H1 (cell line): ENCODE results near the gene MYO16.

Experiments used
- BACH1 ChIP-seq: IDR thresholded peaks from 2 replicates; pipeline ENCODE4 v1.6.1; 2012; ENCODE audit warnings: low read length, improper control_type of control experiment
- CBX5 ChIP-seq: fragments of 300-800, 300-1000 bp; sonication (generic); IDR thresholded peaks from 2 replicates; pipeline ENCODE4 v1.7.1; 2016; ENCODE audit warnings: antibody characterized with exemption, low read length, low read depth
- EP300 ChIP-seq, 2 experiments: IDR thresholded peaks; 1 replicate in 1 of 2; 2 replicates in 1 of 2; pipeline ENCODE4 v1.6.1; 2011 to 2012; ENCODE audit warnings: low read depth in 2 of 2, low read length in 2 of 2, mild to moderate bottlenecking in 2 of 2, borderline replicate concordance in 1 of 2, inconsistent platforms in 1 of 2, moderate library complexity in 1 of 2
- EZH2 ChIP-seq: fragments of 200-600 bp; sonication (generic); IDR thresholded peaks from 2 replicates; pipeline ENCODE4 v1.7.1; 2012; ENCODE audit warnings: low read depth, mild to moderate bottlenecking, moderate library complexity, low read length, inconsistent platforms; ENCODE audit not compliant: severe bottlenecking
- GABPA ChIP-seq: IDR thresholded peaks from 2 replicates; pipeline ENCODE4 v1.6.1; 2011; ENCODE audit warnings: mild to moderate bottlenecking, low read length, moderate library complexity, borderline replicate concordance; ENCODE audit not compliant: insufficient read depth
- GTF2F1 ChIP-seq: IDR thresholded peaks from 2 replicates; pipeline ENCODE4 v1.6.1; 2012; ENCODE audit warnings: low read depth, low read length, improper control_type of control experiment, borderline replicate concordance
- JUN ChIP-seq: IDR thresholded peaks from 2 replicates; pipeline ENCODE4 v1.6.1; 2011; ENCODE audit warnings: low read depth, mild to moderate bottlenecking, improper control_type of control experiment, low read length
- MAFK ChIP-seq: IDR thresholded peaks from 2 replicates; pipeline ENCODE4 v1.6.1; 2012; ENCODE audit warnings: low read depth, mild to moderate bottlenecking, improper control_type of control experiment, low read length
- POLR2A ChIP-seq, 2 experiments: IDR thresholded peaks; 1 replicate in 1 of 2; 2 replicates in 1 of 2; pipeline ENCODE4 v1.6.1; 2011; ENCODE audit warnings: low read depth in 2 of 2, low read length in 2 of 2, mild to moderate bottlenecking in 2 of 2; ENCODE audit errors: control extremely low read depth in 1 of 2
- RNF2 ChIP-seq: fragments of 200-900, 300-1000 bp; sonication (generic); IDR thresholded peaks from 2 replicates; pipeline ENCODE4 v1.7.1; 2016; ENCODE audit warnings: borderline replicate concordance, low read depth, mild to moderate bottlenecking, antibody characterized with exemption, low read length; ENCODE audit not compliant: poor library complexity, severe bottlenecking; ENCODE audit errors: missing control alignments
- SP2 ChIP-seq: IDR thresholded peaks from 2 replicates; pipeline ENCODE4 v1.6.1; 2012; ENCODE audit warnings: mild to moderate bottlenecking, low read length, inconsistent platforms
- TAF1 ChIP-seq: IDR thresholded peaks from 2 replicates; pipeline ENCODE4 v1.6.1; 2011; ENCODE audit warnings: mild to moderate bottlenecking, low read depth, low read length
- ZNF274 ChIP-seq: IDR thresholded peaks from 2 replicates; pipeline ENCODE4 v1.7.0; 2012; ENCODE audit warnings: low read length, borderline replicate concordance; ENCODE audit errors: extremely low read depth
- TF ChIP-seq, protein P1 (sequence below), 3 experiments: IDR thresholded peaks; 1 replicate in 2 of 3; 2 replicates in 1 of 3; pipeline versions ENCODE4 v1.5.1 to v1.6.1; 2011; ENCODE audit warnings: low read length in 3 of 3, mild to moderate bottlenecking in 3 of 3, inconsistent platforms in 2 of 3, low read depth in 1 of 3, moderate library complexity in 1 of 3; ENCODE audit not compliant: insufficient read depth in 1 of 3; ENCODE audit errors: control extremely low read depth in 1 of 3

DNA sequence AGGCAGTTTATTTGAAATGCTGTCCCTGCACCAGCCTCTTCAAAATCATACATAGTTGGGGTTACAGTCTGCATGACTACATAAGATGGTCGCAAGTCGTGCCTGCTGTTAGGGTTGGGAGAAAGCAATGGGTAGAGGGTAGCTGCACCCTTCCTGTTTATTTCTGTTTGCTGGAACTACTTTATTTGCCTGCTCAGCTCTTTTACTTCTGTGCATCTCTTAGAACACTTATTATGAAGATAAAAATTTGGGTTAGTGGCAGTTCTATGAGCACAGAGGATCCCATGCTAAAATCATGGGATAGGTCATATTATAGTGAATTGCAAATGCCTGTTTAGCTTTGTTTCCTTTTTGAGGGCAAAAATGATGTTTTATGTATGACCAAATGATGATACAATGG lies 160.1 kb downstream of the MYO16 start:
- TF ChIP-seq, protein P1, sequence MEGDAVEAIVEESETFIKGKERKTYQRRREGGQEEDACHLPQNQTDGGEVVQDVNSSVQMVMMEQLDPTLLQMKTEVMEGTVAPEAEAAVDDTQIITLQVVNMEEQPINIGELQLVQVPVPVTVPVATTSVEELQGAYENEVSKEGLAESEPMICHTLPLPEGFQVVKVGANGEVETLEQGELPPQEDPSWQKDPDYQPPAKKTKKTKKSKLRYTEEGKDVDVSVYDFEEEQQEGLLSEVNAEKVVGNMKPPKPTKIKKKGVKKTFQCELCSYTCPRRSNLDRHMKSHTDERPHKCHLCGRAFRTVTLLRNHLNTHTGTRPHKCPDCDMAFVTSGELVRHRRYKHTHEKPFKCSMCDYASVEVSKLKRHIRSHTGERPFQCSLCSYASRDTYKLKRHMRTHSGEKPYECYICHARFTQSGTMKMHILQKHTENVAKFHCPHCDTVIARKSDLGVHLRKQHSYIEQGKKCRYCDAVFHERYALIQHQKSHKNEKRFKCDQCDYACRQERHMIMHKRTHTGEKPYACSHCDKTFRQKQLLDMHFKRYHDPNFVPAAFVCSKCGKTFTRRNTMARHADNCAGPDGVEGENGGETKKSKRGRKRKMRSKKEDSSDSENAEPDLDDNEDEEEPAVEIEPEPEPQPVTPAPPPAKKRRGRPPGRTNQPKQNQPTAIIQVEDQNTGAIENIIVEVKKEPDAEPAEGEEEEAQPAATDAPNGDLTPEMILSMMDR (IDR thresholded peaks at IDR 0.05; ENCODE audit: control extremely low read depth in 1 of 3, insufficient read depth in 1 of 3, low read depth in 1 of 3, low read length in 3 of 3), result no peak
- TF ChIP-seq EP300 (IDR thresholded peaks at IDR 0.05; ENCODE audit: borderline replicate concordance in 1 of 2, low read depth in 2 of 2, low read length in 2 of 2), result no peak
- TF ChIP-seq SP2, result no peak
- no peak for TF ChIP-seq CBX5
- TF ChIP-seq TAF1, result no peak
- no peak for TF ChIP-seq JUN
- TF ChIP-seq GTF2F1, result no peak
- TF ChIP-seq GABPA, result no peak
- TF ChIP-seq EZH2, result no peak
- TF ChIP-seq POLR2A (IDR thresholded peaks at IDR 0.05; ENCODE audit: control extremely low read depth in 1 of 2, low read depth in 2 of 2, low read length in 2 of 2), result no peak
- no peak for TF ChIP-seq BACH1
- no peak for TF ChIP-seq RNF2
- TF ChIP-seq ZNF274, result no peak
- TF ChIP-seq MAFK, result no peak
